ENCODE results near the gene PTPRN.

The PTPRN gene

DNA sequence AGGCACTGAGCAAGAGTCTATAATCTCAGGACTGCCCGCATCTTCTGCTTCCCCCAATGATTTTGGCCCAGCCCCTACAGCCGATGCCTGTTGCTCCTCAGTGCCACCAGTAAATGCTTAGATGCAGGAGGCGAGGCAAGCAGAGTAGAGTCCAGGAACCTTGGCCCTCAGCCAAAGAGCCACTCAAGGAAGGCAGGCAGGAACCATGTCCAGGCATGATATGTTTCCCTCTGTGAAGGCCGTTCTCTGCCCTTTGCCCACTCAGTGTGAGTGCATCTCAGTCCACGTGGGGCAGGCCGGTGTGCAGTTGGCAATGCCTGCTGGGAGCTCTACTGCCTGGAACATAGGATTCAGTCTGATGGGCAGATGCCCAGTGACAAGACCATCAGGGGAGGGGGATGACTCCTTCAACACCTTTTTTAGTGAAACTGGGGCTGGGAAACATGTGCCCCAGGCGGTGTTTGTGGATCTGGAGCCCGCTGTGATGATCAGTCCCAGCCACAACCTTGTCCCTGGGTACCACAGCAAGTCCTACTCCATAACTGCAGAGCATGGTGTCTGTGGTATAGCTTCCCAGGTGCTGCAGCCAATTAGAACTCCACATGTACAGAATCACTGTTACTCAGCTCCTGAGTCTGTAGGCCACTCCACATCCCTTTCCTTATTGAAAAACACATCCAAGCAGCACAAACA lies 39.7 kb downstream of the PTPRN start:
- H3K4me3 ChIP-seq (IDR thresholded peaks at IDR 0.05; ENCODE audit: insufficient read depth, low read depth, low read length): no peak overlapping the region
- no peaks in the 10 kb centered on the region for H3K36me3 ChIP-seq (ENCODE audit: insufficient read depth)
- H3K4me1 ChIP-seq (ENCODE audit: low read depth, poor library complexity, severe bottlenecking): no peaks in the 10 kb centered on the region
- H3K27me3 ChIP-seq (ENCODE audit: insufficient read depth, low read depth): no peaks in the 10 kb centered on the region
- no peaks in the 10 kb centered on the region for H3K79me2 ChIP-seq (ENCODE audit: insufficient read depth, low read depth)
- no peak overlapping the region for H3K4me2 ChIP-seq
- no peaks in the 10 kb centered on the region for H4K20me1 ChIP-seq (ENCODE audit: insufficient read depth)
- H3K9ac ChIP-seq: no peak overlapping the region
- no peak overlapping the region for H2AFZ ChIP-seq (ENCODE audit: low read depth)
- TF ChIP-seq, protein P1, sequence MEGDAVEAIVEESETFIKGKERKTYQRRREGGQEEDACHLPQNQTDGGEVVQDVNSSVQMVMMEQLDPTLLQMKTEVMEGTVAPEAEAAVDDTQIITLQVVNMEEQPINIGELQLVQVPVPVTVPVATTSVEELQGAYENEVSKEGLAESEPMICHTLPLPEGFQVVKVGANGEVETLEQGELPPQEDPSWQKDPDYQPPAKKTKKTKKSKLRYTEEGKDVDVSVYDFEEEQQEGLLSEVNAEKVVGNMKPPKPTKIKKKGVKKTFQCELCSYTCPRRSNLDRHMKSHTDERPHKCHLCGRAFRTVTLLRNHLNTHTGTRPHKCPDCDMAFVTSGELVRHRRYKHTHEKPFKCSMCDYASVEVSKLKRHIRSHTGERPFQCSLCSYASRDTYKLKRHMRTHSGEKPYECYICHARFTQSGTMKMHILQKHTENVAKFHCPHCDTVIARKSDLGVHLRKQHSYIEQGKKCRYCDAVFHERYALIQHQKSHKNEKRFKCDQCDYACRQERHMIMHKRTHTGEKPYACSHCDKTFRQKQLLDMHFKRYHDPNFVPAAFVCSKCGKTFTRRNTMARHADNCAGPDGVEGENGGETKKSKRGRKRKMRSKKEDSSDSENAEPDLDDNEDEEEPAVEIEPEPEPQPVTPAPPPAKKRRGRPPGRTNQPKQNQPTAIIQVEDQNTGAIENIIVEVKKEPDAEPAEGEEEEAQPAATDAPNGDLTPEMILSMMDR (conservative IDR thresholded peaks at IDR 0.05; ENCODE audit: low read depth, low read length): no peak
- no peak overlapping the region for H3K27ac ChIP-seq

DNA sequence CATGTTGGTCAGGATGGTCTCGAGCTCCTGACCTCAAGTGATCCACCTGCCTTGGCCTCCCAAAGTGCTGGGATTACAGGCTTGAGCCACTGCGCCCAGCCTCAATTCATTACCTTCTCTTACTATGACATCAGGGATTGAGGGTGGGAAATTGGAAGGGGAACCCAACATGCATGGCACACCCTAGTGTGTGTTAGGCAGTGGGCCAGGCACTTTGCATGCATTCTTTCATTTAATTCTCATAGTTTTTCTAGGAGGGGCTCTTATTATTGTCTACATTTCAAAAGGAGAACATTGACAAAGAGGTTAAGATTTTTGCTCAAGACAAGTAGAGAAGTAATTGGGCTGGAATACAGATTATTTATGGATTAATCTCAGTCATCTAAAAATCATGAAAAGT lies 40.9 kb downstream of the PTPRN start:
- no peak overlapping the region for H3K9ac ChIP-seq
- no peaks in the 10 kb centered on the region for H3K4me1 ChIP-seq (ENCODE audit: low read depth, poor library complexity, severe bottlenecking)
- no peak overlapping the region for H3K4me3 ChIP-seq (IDR thresholded peaks at IDR 0.05; ENCODE audit: insufficient read depth, low read depth, low read length)
- TF ChIP-seq, protein P1 (conservative IDR thresholded peaks at IDR 0.05; ENCODE audit: low read depth, low read length): no peak
- no peaks in the 10 kb centered on the region for H4K20me1 ChIP-seq (ENCODE audit: insufficient read depth)
- H2AFZ ChIP-seq (ENCODE audit: low read depth): no peak overlapping the region
- no peak overlapping the region for H3K27ac ChIP-seq
- H3K4me2 ChIP-seq: no peak overlapping the region
- H3K27me3 ChIP-seq (ENCODE audit: insufficient read depth, low read depth): no peaks in the 10 kb centered on the region
- H3K79me2 ChIP-seq (ENCODE audit: insufficient read depth, low read depth): no peaks in the 10 kb centered on the region
- H3K36me3 ChIP-seq (ENCODE audit: insufficient read depth): no peaks in the 10 kb centered on the region

- H3K27ac ChIP-seq: no peak overlapping the region
- H3K4me2 ChIP-seq: no peak overlapping the region
These were observed 42.3 kb downstream of the PTPRN start for GRCh38 chr2:219266886-219267285.

DNA sequence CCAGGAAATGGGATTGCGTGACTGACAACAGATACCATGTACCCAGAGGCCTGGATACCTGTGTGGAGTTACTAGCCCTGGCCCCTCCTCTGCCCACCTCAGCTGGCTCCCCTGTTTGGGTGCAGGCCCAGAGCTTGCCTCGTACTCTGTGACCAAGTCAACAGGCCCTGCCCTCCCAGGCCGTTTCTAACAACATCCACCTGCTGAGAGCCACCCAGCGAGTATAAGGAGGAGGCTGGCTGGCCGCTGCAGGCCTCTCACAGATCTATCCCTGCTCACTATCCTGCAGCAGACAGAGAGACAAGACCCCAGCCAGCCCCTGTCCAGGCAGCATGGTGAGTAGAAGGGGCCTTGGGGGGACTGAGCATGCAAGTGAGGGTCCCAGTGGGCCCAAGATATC lies 43.0 kb downstream of the PTPRN start:
- Histone ChIP-seq H2AFZ (ENCODE audit: low read depth) (no peak overlapping the region), H3K27me3 (ENCODE audit: insufficient read depth, low read depth) (no peaks in the 10 kb centered on the region), H4K20me1 (ENCODE audit: insufficient read depth) (no peaks in the 10 kb centered on the region), H3K27ac (no peak overlapping the region), H3K4me1 (ENCODE audit: low read depth, poor library complexity, severe bottlenecking) (no peaks in the 10 kb centered on the region), H3K4me3 (IDR thresholded peaks at IDR 0.05; ENCODE audit: insufficient read depth, low read depth, low read length) (no peak overlapping the region), H3K36me3 (ENCODE audit: insufficient read depth) (no peaks in the 10 kb centered on the region), H3K9ac (no peak overlapping the region), H3K4me2 (no peak overlapping the region), H3K79me2 (ENCODE audit: insufficient read depth, low read depth) (no peaks in the 10 kb centered on the region)
- TF ChIP-seq, protein P1 (conservative IDR thresholded peaks at IDR 0.05; ENCODE audit: low read depth, low read length): no peak

More at GRCh38 chr2:219266886-219267285, 42.3 kb downstream of the PTPRN start:
- no peaks in the 10 kb centered on the region for H3K4me1 ChIP-seq (ENCODE audit: low read depth, poor library complexity, severe bottlenecking)
- no peak overlapping the region for H2AFZ ChIP-seq (ENCODE audit: low read depth)
- H3K4me3 ChIP-seq (IDR thresholded peaks at IDR 0.05; ENCODE audit: insufficient read depth, low read depth, low read length): no peak overlapping the region
- no peaks in the 10 kb centered on the region for H3K36me3 ChIP-seq (ENCODE audit: insufficient read depth)
- TF ChIP-seq, protein P1 (conservative IDR thresholded peaks at IDR 0.05; ENCODE audit: low read depth, low read length): no peak
- no peaks in the 10 kb centered on the region for H3K79me2 ChIP-seq (ENCODE audit: insufficient read depth, low read depth)
- no peaks in the 10 kb centered on the region for H3K27me3 ChIP-seq (ENCODE audit: insufficient read depth, low read depth)
- no peak overlapping the region for H3K9ac ChIP-seq
- H4K20me1 ChIP-seq (ENCODE audit: insufficient read depth): no peaks in the 10 kb centered on the region

All from KMS-11 (cell line).